K562 (cell line): ENCODE measurements around the gene NSUN6.

Source experiments
- RBM22 ChIP-seq: fragments of 200-400 bp; formaldehyde crosslinking; IDR thresholded peaks from 2 replicates; pipeline ENCODE4 v1.6.1; 2018; ENCODE audit warnings: low read length, low read depth; ENCODE audit not compliant: poor library complexity, severe bottlenecking
- ZNF280B ChIP-seq: fragments of 250-450 bp; sonication (Bioruptor Pico); IDR thresholded peaks from 2 replicates; pipeline ENCODE4 v1.5.1; 2021; ENCODE audit warnings: mild to moderate bottlenecking

GRCh38 chr10:18616337-18616736 is 35.0 kb downstream of the NSUN6 start:
- TF ChIP-seq ZNF280B (CRISPR knock-in tag): no peak
- no peak for TF ChIP-seq RBM22
